Measurements from ENCODE around the gene CNKSR1. TPM values are rescaled to one million over a fixed set of nuclear protein-coding genes. Genes with fewer than 3 reads are reported as not detected.

Gene CNKSR1
- total RNA-seq, 1 donor from 2014 or later, result 16.5 TPM

DNA sequence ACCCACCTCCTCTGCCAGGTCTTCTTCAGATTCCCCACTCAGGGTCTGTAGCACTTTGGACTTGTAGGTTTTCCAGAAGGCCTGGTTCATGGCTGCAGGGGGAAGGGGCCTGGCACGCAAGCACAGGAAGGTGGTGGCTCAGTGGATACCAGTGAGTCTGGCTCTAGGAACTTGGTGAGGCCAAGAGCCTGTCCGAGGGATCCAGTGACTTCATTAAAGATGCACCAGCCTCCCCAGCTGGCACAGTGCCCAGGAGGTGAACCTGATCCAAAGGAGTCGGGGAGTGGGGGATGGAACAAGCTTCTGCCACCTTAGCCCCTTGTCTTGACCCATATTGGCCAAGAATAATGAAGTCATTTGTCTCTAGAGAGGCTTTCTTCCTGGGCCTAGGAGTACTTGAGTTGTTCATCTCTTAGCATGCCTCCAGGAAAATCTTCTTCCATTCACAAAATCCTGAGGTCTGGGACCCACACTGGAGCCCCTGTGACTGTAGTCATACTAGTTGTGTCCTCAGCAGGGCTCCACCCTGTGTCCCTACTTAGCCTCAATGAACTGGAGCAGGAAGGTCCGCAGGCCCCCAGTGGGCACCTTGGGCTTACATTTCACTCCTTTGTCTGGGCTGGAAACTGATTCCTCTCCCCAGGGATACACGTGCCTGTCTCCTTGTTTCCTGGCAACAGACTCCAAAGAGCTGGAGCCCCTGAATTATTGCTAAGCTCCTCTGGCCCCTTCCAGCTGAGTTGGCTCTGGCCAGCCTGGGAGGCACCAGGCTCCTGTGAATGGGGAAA lies 8.7 kb upstream of the CNKSR1 start, which contains the start of gene C1orf232:
TSS of gene C1orf232 (minus strand) at position 554 of the 788 bp plus-strand sequence. CDS start at position 90, 464 bp downstream.
- no peak for DNase-seq (ENCODE audit: extremely low spot score, unreplicated experiment)
- H3K4me1 Mint-ChIP-seq (ENCODE audit: unreplicated experiment), result peaks cover 26% of the 10 kb centered on the region

DNA sequence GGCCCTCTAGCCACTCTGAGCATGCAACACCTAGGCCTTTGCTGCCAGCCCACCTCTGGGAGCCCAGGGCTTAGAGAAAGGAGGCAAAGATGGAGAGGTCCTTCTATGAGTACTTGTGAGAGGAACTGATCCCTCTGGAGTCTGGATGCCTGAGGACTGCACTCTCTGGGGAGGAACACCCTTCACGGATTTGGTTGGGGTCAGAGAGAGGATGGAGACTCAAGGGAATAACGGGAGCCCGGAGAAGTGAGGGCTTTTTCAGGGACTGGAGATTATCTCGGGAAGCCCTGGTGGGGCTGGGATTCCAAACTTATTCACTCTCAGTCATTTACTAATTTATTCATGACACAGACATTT lies 8.1 kb upstream of the CNKSR1 start:
- no peaks in the 10 kb centered on the region for H3K27me3 Mint-ChIP-seq
- H3K27ac Mint-ChIP-seq, result peak overlapping the region; percentile 90
- DNase-seq (ENCODE audit: extremely low spot score, unreplicated experiment), result no peak
- no peaks in the 10 kb centered on the region for H3K9me3 Mint-ChIP-seq
- H3K4me3 Mint-ChIP-seq, result peak overlapping the region; percentile 90
- peaks cover 26% of the 10 kb centered on the region for H3K4me1 Mint-ChIP-seq (ENCODE audit: unreplicated experiment)
- no peaks in the 10 kb centered on the region for H3K36me3 Mint-ChIP-seq
- TF ChIP-seq, protein P1, sequence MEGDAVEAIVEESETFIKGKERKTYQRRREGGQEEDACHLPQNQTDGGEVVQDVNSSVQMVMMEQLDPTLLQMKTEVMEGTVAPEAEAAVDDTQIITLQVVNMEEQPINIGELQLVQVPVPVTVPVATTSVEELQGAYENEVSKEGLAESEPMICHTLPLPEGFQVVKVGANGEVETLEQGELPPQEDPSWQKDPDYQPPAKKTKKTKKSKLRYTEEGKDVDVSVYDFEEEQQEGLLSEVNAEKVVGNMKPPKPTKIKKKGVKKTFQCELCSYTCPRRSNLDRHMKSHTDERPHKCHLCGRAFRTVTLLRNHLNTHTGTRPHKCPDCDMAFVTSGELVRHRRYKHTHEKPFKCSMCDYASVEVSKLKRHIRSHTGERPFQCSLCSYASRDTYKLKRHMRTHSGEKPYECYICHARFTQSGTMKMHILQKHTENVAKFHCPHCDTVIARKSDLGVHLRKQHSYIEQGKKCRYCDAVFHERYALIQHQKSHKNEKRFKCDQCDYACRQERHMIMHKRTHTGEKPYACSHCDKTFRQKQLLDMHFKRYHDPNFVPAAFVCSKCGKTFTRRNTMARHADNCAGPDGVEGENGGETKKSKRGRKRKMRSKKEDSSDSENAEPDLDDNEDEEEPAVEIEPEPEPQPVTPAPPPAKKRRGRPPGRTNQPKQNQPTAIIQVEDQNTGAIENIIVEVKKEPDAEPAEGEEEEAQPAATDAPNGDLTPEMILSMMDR (conservative IDR thresholded peaks at IDR 0.05), result no peak

More for the DNA sequence above, 8.7 kb upstream of the CNKSR1 start, which contains the start of gene C1orf232:
- H3K36me3 Mint-ChIP-seq, result no peaks in the 10 kb centered on the region
- peak within 1 kb of the TSS; percentile 90 for H3K4me3 Mint-ChIP-seq
- no peaks in the 10 kb centered on the region for H3K27me3 Mint-ChIP-seq
- no peaks in the 10 kb centered on the region for H3K9me3 Mint-ChIP-seq
- TF ChIP-seq, protein P1 (conservative IDR thresholded peaks at IDR 0.05), result no peak
- H3K27ac Mint-ChIP-seq, result peak within 1 kb of the TSS; percentile 90

DNA sequence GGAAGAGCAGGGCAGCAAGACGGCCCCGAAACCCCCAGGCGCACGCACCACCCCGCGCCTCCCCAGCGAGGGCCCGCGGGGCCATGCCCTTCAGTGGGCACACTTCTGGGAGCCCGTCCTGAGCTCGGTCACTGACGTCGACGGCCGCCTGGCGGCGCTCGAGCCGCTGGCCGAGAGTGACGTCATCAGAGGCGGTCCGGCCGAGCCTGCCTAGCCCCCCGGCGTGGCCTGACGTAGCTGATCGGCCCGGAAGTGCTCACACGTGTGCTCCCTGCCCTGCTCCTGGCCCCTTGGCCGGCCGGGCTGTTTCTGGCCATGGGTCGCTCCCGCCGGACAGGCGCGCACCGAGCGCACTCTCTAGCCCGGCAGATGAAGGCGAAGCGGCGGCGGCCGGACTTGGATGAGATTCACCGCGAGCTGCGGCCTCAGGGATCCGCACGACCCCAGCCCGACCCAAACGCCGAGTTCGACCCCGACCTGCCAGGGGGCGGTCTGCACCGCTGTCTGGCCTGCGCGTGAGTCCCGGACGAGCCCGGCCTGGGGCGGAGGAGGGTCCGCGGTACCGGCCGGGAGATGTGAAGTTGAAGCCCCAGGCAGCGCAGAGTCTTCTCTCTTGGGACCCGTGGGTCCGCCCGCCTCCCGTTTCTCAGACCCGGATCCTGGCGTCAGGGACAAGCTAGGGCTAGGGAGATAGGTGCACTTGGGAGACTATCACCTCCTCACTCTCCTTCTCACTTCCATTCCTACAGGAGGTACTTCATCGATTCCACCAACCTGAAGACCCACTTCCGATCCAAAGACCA lies 7.4 kb upstream of the CNKSR1 start, which contains the start of gene ZNF593:
TSS of gene ZNF593 (plus strand) at position 240 of the 803 bp plus-strand sequence. CDS start at position 316, 76 bp downstream.
- Mint-ChIP-seq H3K9me3 (no peaks in the 10 kb centered on the region), H3K4me1 (ENCODE audit: unreplicated experiment) (peaks cover 22% of the 10 kb centered on the region), H3K4me3 (peak within 1 kb of the TSS; percentile 90), H3K27ac (peak within 1 kb of the TSS; percentile 90), H3K27me3 (no peaks in the 10 kb centered on the region), H3K36me3 (no peaks in the 10 kb centered on the region)
- peak; percentile 95 for DNase-seq (ENCODE audit: extremely low spot score, unreplicated experiment)
- TF ChIP-seq, protein P1 (conservative IDR thresholded peaks at IDR 0.05), result peak; percentile 92

DNA sequence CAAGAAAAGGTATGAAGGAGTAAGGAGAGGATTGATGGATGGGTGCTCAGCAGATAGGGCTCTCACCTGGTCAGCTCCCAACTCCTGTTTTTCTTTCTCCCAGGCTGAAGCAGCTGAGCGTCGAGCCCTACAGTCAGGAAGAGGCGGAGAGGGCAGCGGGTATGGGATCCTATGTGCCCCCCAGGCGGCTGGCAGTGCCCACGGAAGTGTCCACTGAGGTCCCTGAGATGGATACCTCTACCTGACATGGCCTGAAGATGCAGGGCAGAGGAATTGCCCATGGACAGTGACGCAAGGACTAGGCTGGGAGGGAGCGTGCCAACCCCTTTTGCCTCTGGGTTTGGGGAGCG lies 6.8 kb upstream of the CNKSR1 start:
- peak overlapping the region; percentile 90 for H3K4me3 Mint-ChIP-seq
- H3K4me1 Mint-ChIP-seq (ENCODE audit: unreplicated experiment), result peaks cover 16% of the 10 kb centered on the region
- H3K27ac Mint-ChIP-seq, result peak overlapping the region; percentile 90
- H3K36me3 Mint-ChIP-seq, result no peaks in the 10 kb centered on the region
- no peaks in the 10 kb centered on the region for H3K9me3 Mint-ChIP-seq
- TF ChIP-seq, protein P1 (conservative IDR thresholded peaks at IDR 0.05), result no peak
- H3K27me3 Mint-ChIP-seq, result no peaks in the 10 kb centered on the region
- DNase-seq (ENCODE audit: extremely low spot score, unreplicated experiment), result no peak

DNA sequence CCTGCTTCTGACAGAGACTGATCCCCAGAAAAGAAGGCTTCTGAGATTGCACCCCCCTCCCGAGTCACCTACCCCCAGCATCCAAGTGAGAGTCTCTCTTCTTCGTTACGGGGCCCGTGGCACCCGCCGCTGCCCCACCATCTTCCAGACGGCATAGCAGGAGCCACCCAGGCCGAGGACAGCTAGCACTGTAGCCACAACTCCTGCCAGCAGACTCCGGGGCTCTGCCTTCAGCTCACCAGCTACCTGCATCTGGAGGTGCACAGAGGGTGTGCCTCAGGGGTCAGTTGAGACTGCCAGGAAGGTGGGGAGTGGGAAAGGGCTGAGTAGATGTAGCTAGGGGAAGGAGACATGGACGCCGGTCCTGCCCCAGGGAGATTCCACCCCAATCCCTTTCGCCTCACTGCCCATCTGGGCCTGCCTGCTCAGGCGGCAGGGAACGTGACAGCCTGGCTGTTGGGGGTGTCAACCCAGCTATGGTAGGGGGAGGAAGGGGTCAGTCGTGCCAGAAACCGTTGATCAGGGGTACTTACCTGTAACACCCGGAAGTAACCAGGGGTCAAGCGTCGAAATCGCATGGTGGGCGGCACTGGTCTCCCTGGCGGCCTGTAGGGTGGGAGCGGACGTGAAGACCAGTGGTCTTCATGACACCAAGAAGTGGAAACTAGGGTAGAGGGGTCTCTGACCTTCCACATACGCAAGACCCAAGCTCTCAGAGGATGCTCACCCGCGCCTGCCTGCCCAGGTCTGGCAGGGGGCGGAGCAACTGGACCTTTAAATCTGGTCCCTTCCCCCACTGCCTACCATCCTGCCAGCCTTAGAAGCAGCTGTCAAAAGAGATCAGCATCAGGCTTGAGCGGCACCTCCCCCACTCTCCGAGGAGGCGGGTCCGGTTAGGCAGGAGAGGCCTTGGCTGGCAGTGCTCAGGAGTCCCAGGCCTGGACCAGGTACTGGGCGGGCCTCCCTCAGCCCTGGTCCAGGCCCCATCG lies 5.9 kb upstream of the CNKSR1 start, which contains the start of gene ZNF593OS:
TSS of gene ZNF593OS (minus strand) at position 749 of the 989 bp plus-strand sequence. CDS start at position 578, 171 bp downstream.
- TF ChIP-seq, protein P1 (conservative IDR thresholded peaks at IDR 0.05), result no peak
- no peaks in the 10 kb centered on the region for H3K27me3 Mint-ChIP-seq
- no peaks in the 10 kb centered on the region for H3K9me3 Mint-ChIP-seq
- no peaks in the 10 kb centered on the region for H3K36me3 Mint-ChIP-seq
- DNase-seq (ENCODE audit: extremely low spot score, unreplicated experiment), result no peak
- peak within 1 kb of the TSS; percentile 90 for H3K4me3 Mint-ChIP-seq
- H3K4me1 Mint-ChIP-seq (ENCODE audit: unreplicated experiment), result peaks cover 14% of the 10 kb centered on the region
- no peak within 1 kb of the TSS for H3K27ac Mint-ChIP-seq

All from type B pancreatic cell (in vitro differentiated cells).